ENCODE measurements around the gene NFKB1. TPM values are rescaled to one million over a fixed set of nuclear protein-coding genes. Genes with fewer than 3 reads are reported as not detected.
"Not testable (repeated sequence)": the region's sequence is repeated elsewhere in the genome, so short reads cannot be mapped to it uniquely, and the experiment has no call there.

NFKB1 gene
- polyA plus RNA-seq, 4 donors = 25.4 to 28.9 (median 28.0) TPM

DNA sequence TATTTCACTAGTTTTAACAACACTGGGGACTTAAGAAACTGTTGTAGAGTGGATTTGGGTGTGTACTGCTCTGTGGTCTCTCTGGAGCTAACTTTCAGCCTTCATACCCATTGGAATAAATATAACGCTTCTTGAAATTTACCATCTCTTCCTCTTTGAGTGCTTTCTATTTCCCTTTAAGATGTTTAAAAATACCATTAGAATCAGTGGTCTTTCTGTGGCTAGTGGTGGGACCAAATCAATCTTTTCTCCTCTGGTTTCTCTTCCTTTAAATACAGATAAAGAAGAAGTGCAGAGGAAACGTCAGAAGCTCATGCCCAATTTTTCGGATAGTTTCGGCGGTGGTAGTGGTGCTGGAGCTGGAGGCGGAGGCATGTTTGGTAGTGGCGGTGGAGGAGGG, 92.0 kb downstream of the NFKB1 start:
- no peak for DNase-seq (ENCODE audit: low read depth in 4 of 4, low spot score in 3 of 4)

- DNase-seq (ENCODE audit: low read depth in 4 of 4, low spot score in 3 of 4) = no peak
Measured at GRCh38 chr4:102594000-102594399, 92.8 kb downstream of the NFKB1 start.

GRCh38 chr4:102596532-102596931, 95.4 kb downstream of the NFKB1 start:
- no peak for DNase-seq (ENCODE audit: low read depth in 4 of 4, low spot score in 3 of 4)

DNA sequence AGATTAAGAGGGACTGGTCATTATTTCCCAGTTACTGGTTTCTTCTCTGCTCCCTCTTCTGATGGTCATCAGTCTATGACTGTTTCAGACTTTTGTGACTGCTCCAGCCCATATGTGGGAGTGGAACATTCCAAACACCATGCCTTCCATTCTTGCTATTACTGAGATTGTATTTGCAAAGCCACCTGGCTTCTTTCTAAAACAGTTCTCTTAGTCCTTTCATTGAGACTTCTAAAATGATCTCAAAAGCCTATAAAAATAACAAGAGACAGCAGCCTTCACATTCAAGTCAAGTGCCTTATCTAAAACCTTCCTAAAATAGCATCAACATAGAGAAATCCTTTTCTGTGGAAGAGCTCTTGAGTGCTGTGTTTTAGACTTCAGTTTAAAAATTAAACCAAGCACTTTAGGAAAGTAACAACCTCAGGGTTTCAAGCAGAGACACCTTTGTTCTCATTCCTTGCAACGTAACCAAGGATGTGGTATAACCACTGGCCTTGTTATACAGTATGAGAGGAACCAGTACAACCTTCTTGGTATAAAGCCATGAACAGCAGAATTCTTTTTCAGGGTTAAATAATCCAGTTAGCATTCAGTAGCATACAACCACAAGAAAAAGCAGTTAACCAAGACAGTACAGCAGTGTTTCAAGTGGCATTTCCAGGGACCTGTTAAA, 97.1 kb downstream of the NFKB1 start:
- no peak for DNase-seq (ENCODE audit: low read depth in 4 of 4, low spot score in 3 of 4)

- no peak for DNase-seq (ENCODE audit: low read depth in 4 of 4, low spot score in 3 of 4)
Measured at GRCh38 chr4:102598762-102599374, 97.7 kb downstream of the NFKB1 start.

GRCh38 chr4:102599455-102599854, 98.3 kb downstream of the NFKB1 start:
- DNase-seq (ENCODE audit: low read depth in 4 of 4, low spot score in 3 of 4) = no peak

DNA sequence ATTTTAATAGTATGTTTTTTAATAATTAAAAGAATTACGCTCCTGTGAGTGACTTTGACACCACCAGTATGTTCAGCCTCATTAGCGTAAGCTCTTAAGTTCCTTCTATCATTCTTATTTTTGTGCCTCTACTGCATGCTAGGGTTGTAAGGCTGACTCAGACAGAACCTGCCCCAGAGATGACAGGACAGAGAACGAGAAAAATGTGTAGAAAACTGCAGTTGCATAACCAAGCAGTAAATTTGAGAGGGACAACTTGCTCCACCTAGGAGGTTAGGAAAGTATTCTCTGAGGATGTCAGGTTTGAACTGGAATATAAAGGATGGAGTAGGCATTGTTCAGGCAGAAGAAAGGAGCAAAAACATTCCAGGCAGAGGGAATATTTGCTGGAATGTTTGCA, 98.7 kb downstream of the NFKB1 start:
- no peak for DNase-seq (ENCODE audit: low read depth in 4 of 4, low spot score in 3 of 4)

DNA sequence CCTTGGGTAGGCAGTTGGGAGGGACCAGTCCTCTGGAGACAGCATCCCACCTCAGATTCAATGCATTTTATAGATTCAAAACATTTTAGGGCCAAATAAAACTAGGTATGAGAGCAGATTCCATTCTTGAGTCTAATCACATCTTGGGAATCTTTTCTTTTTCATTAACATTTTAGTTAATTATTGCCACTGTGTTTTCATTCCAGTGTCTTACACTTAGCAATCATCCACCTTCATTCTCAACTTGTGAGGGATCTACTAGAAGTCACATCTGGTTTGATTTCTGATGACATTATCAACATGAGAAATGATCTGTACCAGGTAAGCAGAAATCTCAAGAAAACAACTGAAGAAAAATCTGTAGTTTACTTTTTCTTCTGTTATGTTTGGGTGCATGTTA, 99.5 kb downstream of the NFKB1 start:
- DNase-seq (ENCODE audit: low read depth in 4 of 4, low spot score in 3 of 4) = no peak

DNA sequence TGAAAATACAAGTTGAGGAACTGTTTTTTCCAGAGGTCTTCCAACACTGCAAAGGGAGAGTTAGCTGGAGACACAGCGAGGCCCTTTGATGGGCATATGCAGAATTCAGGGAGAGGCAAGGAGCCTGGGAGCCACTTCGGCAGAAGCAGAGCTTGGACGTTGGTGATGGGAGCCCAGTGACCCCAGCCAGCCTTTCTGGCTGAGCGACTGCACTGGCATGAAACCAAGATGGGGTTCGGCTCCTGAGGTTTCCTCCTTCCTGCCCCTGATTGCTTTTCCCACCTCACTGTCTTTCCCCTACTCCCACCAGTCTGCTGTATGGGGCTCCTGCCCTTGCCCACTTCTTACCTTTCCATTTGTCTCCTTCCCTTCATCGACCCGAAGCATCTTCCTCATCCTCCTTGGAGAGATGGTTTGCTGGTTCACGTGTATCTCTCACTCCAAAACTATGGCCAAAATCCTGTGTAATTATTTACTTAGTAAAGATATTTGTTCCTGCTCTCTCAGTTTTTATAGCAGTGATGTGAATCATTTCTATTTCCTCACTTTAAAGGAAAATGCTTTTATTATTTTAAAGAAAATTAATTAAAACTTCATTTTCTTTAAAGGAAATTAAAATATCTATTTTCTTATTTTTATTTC, 100.5 kb downstream of the NFKB1 start:
- no peak for DNase-seq (ENCODE audit: low read depth in 4 of 4, low spot score in 3 of 4)

DNA sequence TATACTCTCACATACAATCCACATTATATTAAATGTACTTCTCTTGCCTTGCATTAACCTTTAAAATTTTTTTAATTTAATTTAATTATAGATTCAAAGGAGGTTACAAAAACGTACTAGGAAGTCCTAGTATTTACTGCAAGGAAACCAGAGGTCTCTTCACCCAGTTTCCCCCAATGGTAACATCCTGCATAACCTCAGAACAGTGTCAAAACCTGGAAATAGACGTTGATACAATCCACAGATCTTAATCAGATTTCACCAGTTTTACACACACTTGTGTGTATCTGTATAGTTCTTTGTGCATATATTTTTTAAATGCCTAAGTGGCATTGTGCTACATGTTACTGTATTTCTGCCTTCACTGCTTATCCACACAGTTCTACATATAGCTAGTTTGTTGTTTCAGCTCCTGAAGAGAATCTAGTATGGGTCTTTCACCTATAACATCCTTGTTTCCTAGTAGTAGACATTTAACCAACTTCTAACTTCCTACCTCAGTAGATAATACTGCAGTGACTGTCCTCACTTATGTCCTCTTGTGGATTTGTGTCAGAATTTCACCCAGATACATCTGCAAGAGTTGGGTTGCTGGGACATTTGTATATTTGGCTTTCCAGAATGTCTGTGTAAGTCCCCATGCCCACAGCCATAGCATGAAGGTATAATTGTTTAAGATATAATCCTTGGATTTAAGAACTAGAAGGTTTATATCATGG, 103.2 kb downstream of the NFKB1 start:
- DNase-seq (ENCODE audit: low read depth in 4 of 4, low spot score in 3 of 4) = no peak

DNA sequence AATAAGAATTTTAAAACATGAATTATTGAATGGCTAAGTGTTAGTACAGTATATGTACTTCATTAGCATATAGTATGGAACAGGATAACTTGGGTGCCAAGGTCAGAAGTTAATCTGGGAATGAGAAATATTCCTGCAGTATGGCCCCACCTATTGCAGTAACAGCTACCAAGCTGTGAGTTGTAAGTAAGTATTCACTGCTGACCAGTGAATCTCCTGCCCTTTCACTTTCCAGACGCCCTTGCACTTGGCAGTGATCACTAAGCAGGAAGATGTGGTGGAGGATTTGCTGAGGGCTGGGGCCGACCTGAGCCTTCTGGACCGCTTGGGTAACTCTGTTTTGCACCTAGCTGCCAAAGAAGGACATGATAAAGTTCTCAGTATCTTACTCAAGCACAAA, 105.1 kb downstream of the NFKB1 start:
- no peak for DNase-seq (ENCODE audit: low read depth in 4 of 4, low spot score in 3 of 4)

GRCh38 chr4:102606846-102607450, 105.8 kb downstream of the NFKB1 start:
- DNase-seq (ENCODE audit: low read depth in 4 of 4, low spot score in 3 of 4) = no peak

DNA sequence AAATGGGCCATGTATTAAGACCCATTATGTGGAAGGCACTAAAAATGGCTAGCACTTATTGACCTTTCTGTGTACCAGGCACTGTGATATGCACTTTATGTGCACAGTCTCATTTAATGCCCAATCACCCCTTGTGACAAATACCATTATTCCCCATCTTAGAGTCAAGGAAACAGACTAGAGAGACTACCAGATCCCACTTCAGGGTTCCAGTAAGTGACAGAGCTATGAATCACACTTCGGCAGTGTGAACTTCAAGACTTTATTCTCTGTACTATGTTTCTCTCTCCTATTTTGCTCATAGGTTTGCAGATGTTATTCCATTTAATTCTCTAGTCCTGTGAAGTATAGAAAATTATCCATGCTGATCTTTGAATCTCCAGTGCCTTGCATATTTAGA, 107.0 kb downstream of the NFKB1 start:
- DNase-seq (ENCODE audit: low read depth in 4 of 4, low spot score in 3 of 4) = no peak

DNA sequence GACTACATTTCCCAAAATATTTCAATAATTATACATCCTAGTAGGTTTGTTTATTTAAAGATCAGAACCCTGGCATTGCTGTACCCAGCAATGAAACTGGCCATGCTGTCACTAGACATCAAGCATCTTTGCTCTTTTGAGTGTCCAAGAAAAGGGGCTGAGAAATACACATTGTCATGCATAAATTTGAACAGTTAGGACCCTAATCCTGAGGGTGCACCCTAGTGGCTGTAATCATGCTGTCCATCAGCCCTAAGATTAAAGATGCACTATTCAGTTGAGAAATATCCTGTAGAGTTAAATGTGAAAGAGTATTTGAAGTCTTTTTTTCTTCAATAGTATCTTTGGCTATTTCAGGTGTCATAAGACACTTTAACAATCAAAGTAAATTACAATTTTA, 108.8 kb downstream of the NFKB1 start:
- DNase-seq (ENCODE audit: low read depth in 4 of 4, low spot score in 3 of 4) = no peak

GRCh38 chr4:102610476-102610875, 109.3 kb downstream of the NFKB1 start:
- no peak for DNase-seq (ENCODE audit: low read depth in 4 of 4, low spot score in 3 of 4)

GRCh38 chr4:102612210-102612609, 111.1 kb downstream of the NFKB1 start:
- no peak for DNase-seq (ENCODE audit: low read depth in 4 of 4, low spot score in 3 of 4)

DNA sequence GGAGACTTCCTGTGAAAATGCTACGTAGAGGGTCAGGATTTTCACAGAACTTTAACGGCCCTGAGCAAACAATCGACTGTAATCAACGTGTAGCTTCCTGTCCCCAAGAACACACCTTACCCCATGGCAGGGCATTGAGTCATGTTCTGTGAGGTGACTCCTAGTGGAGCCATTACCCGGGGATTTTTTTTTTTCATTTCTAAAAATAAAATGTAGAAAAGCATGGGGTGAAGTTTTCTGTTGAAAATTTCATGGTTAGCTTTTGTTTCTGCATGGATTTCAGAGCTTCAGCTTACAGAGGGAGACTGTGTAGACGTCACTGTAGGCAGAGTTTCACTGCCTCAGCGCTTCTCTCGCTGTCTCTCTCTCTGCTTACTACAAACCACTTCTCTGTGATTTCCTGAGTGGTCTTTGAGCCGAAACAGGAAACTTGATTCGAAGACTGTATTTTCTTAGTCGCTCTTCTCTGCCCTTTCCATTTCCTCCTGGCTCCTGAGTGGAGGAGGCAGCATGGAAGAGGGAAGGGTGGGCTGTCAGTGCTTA, 111.7 kb downstream of the NFKB1 start:
- no peak for DNase-seq (ENCODE audit: low read depth in 4 of 4, low spot score in 3 of 4)

GRCh38 chr4:102614801-102615200, 113.6 kb downstream of the NFKB1 start:
- no peak for DNase-seq (ENCODE audit: low read depth in 4 of 4, low spot score in 3 of 4)

GRCh38 chr4:102616636-102617035, 115.5 kb downstream of the NFKB1 start:
- DNase-seq (ENCODE audit: low read depth in 4 of 4, low spot score in 3 of 4) = no peak

DNA sequence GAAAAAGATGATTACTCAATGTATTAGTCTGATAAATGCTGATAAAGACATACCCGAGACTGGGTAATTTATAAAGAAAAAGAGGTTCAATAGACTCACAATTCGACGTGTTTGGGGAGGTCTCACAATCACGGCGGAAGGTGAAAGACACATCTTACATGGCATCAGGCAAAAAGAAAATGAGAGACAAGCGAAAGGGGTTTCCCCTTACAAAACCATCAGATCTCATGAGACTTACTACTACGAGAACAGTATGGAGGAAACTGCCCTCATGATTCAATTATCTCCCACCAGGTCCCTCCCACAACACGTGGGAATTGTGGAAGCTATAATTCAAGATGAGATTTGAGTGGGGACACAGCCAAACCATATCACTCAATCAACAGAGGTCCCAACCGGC, 117.9 kb downstream of the NFKB1 start:
- DNase-seq (ENCODE audit: low read depth in 4 of 4, low spot score in 3 of 4) = not testable (repeated sequence)
